Measurements from ENCODE around the gene FYN.

FYN gene

DNA sequence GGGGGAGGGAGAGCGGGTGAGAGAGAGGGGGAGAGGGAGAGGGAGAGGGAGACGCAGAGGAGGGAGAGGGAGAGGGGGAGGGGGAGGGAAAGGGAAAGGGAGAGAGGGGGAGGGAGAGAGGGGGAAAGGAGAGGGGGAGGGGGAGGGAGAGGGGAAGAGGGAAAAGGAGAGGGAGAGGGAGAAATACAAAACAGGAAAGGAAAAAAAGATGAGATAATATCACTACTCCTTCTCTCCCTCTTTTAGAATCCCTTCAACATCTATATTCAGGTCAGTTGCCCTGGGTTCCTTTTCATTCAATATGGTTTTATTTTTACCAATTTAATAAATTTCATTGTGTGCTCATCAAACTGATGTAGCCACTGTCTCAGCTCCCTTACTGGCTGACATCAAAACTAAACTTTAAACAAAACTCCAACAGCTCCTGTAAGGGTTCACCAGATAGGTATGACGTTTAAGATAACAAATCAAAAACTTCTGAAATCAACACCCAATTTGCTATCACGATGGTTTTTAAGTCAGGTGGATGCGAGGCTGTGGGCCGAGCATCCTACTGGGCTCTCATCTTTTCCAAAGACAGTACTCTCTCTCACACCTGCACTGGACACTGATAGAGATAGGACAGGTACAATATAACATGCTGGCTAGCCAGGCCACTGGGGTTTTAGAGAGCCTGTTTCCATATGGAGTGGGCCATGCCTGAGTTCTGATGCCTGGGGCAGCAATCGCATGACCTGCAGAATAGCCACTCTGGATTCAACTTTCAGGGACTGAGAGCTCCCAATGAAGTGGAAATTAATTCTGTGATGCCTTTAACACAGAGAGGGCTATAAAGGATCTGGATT, 99.5 kb downstream of the FYN start:
- Mint-ChIP-seq H3K27me3 (no peaks in the 10 kb centered on the region), H3K27ac (peak overlapping the region; percentile 60), H3K36me3 (peaks cover 42% of the 10 kb centered on the region), H3K9me3 (peaks cover 6% of the 10 kb centered on the region), H3K4me3 (no peak overlapping the region), H3K4me1 (peaks cover 92% of the 10 kb centered on the region)

DNA sequence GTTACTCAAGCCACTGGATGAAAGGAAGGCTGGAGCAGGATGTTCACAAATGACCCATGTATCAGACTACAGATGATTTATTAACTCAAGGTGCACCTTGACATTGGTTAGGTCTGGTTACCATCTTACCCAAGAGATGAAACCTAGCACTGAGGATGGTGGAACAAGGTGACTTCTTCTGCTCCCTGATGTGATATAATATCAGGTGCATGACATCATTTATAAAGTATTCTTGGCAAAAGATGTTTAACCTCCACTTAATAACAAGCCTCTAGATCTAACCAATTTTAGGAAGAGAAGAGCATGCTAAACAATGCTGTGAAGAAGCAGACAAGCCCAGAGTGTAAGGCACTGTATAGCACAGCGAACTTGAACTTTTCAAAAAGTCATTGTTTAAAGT, 100.9 kb downstream of the FYN start:
- Mint-ChIP-seq H3K27me3 (no peaks in the 10 kb centered on the region), H3K4me1 (peaks cover 92% of the 10 kb centered on the region), H3K4me3 (peak overlapping the region; percentile 19), H3K36me3 (peaks cover 39% of the 10 kb centered on the region), H3K27ac (peak overlapping the region; percentile 100), H3K9me3 (peaks cover 6% of the 10 kb centered on the region)

DNA sequence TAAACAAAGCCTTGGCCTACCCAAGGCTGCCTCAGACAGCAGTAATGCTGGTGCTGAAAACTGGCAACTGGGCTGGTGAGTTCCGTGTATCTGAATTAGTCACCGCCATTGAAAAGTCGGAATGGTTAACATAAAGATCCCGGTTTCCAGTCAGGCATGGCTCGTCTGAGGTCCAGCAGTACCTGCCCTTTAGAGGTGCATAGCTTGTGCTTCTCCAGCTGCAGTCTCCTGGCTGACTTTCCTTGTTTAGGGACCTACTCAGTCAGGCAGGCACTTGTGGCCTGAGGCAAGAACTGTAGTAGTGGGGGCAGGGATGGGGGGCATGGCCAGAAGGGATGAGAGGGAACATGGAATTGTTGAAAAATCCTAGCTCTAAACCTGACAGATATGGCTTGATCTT, 101.6 kb downstream of the FYN start:
- H3K9me3 Mint-ChIP-seq: peaks cover 6% of the 10 kb centered on the region
- peak overlapping the region; percentile 100 for H3K27ac Mint-ChIP-seq
- H3K27me3 Mint-ChIP-seq: no peaks in the 10 kb centered on the region

DNA sequence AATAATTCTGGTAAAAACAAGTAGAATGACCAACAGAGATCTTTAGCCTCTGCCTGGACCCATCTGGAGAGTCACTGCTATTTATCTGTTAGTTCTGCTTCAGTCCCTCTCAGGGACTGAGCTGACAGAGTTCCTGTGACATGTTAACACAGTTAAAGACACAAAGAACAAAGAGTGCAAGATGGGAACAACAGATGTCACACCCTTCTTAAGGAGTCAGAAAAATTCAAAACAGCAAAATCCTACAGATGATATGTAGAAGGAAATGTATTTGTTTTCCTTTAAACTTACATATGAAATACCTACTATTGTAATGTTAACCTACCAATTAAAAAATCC, 102.2 kb downstream of the FYN start:
- no peak overlapping the region for H3K4me3 Mint-ChIP-seq
- H3K36me3 Mint-ChIP-seq: peaks cover 44% of the 10 kb centered on the region
- peak overlapping the region; percentile 100 for H3K27ac Mint-ChIP-seq
- no peaks in the 10 kb centered on the region for H3K27me3 Mint-ChIP-seq
- peaks cover 6% of the 10 kb centered on the region for H3K9me3 Mint-ChIP-seq
- peaks cover 92% of the 10 kb centered on the region for H3K4me1 Mint-ChIP-seq

More for the DNA sequence above, 101.6 kb downstream of the FYN start:
- Mint-ChIP-seq H3K4me1 (peaks cover 92% of the 10 kb centered on the region), H3K36me3 (peaks cover 39% of the 10 kb centered on the region), H3K4me3 (peak overlapping the region; percentile 19)

DNA sequence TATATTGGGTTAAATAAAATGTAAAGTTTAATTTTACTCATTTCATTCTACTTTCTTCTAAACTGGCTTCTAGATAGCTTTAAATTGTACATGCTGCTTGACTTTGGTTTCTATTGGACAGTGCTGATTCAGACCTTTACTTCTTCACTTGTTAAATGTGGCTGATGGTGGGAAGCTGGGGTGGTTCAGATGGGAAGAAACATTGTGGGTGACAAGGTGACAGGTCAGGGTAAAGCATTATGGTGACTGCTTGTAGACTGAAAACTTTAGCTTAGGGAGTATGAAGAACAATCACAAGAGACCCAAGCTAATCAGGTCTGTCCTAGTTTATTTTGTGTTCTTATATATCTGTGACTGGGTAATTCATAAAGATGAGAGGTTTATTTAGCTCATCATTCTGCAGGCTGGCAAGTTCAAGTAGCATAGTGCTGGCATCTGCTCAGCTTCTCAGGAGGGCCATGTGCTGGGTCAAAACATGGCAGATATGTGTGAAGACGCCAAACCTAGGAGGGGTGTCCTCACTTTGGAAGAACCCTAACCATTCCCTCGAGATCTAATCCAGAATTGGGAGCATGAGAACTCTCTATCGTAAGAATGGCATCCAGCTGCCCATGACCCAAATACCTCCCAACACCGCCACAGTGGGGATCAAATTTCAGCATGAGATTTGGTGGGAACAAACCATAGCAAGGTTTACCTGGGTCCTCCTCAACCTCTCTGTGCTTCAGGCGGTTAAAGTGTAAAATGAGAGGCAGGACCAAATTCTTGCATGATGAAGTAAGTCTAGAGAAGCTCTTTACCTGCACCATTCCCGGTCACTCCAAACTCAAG, 102.8 kb downstream of the FYN start:
- Mint-ChIP-seq H3K27ac (peak overlapping the region; percentile 100), H3K36me3 (peaks cover 47% of the 10 kb centered on the region), H3K27me3 (no peaks in the 10 kb centered on the region), H3K4me1 (peaks cover 92% of the 10 kb centered on the region), H3K4me3 (peak overlapping the region; percentile 11), H3K9me3 (peaks cover 6% of the 10 kb centered on the region)

DNA sequence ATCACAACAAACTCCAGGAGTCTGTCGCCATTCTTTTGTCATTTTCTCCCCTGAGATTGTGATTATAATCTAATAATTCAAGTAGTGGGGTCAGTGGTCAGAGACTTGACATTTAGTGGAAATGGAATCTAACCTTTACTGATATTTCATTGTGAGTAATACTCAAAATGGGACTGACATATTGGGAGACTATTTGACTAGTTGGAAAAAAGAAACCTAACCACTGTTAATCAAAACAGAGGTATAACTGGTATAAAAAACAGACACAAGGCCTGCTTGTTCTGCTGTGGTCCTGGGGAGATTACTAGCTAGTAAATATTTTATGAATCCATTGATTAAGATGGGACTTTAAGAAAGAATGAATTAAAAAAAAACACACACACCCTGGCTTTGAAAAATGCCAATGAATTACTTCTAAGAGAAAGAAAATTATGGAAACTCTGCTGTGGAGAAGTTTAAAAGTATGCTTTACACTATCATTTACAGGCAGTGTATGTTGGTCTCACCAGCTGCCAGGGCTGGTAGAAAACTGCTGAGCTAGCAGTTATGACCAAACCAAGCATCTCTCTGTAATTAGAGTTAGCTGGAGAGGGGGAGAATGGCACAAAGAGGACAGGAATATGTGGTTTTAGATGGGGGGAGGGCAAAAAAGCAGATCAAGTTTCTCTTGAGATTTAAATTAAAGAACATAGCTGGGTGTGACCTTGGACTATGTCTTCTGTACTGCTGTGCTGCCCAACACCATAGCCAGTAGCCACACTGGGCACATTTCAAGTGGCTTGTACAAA, 103.7 kb downstream of the FYN start:
- Mint-ChIP-seq H3K4me3 (peak overlapping the region; percentile 27), H3K4me1 (peaks cover 92% of the 10 kb centered on the region), H3K27ac (peak overlapping the region; percentile 100), H3K9me3 (peaks cover 6% of the 10 kb centered on the region), H3K27me3 (no peaks in the 10 kb centered on the region), H3K36me3 (peaks cover 53% of the 10 kb centered on the region)

DNA sequence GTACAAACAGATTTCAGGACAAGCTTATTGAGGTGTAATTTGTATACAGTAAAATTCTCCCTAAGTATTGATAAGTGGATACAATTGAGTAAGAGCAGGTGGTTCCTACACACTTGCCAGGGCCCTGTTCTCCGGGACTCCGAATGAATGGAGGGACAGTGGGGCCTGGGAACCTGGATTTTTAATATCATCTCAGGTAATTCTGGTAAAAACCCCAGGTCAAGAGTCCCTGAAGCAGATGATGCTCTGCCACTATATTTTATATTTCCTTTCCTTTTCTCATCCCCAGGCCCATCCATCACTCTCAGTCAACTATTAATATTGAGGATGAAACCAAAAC, 104.9 kb downstream of the FYN start:
- Mint-ChIP-seq H3K27ac (peak overlapping the region; percentile 100), H3K27me3 (no peaks in the 10 kb centered on the region), H3K4me3 (peak overlapping the region; percentile 71), H3K4me1 (peaks cover 93% of the 10 kb centered on the region), H3K36me3 (peaks cover 55% of the 10 kb centered on the region), H3K9me3 (peaks cover 6% of the 10 kb centered on the region)

DNA sequence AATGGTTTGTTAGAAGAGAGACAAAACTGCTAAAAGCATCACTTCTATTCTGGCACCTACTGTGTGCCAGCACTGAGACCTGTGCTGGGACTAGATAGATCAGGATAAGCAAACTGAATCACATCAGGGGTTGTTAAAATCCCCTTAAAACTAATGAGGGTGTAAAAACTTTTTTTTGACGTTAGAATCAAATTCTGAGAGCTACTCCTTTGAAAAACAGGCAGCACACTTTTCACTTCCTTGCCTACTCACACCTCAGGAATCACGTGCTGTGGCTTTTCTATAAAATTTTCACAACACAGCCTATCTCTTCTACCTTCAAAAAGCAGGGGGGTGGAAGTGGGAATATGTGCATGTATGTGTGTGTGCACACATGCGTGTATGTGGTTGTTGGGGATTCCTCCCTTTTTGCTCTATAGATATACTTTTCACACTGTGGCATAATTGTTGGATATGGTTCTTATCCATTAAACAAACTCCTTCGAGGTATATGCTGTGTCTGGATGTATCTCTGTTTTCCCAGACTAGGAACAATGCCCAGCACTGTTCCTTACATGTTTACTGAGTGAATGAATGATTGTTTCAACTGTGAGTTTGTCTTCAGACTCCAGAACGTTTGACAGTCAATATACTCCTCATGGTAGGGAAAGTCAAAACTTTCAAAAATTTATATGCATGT, 105.4 kb downstream of the FYN start:
- H3K4me1 Mint-ChIP-seq: peaks cover 98% of the 10 kb centered on the region
- H3K4me3 Mint-ChIP-seq: peak overlapping the region; percentile 71
- H3K27me3 Mint-ChIP-seq: no peaks in the 10 kb centered on the region
- H3K9me3 Mint-ChIP-seq: peaks cover 6% of the 10 kb centered on the region
- H3K27ac Mint-ChIP-seq: peak overlapping the region; percentile 100
- peaks cover 57% of the 10 kb centered on the region for H3K36me3 Mint-ChIP-seq

DNA sequence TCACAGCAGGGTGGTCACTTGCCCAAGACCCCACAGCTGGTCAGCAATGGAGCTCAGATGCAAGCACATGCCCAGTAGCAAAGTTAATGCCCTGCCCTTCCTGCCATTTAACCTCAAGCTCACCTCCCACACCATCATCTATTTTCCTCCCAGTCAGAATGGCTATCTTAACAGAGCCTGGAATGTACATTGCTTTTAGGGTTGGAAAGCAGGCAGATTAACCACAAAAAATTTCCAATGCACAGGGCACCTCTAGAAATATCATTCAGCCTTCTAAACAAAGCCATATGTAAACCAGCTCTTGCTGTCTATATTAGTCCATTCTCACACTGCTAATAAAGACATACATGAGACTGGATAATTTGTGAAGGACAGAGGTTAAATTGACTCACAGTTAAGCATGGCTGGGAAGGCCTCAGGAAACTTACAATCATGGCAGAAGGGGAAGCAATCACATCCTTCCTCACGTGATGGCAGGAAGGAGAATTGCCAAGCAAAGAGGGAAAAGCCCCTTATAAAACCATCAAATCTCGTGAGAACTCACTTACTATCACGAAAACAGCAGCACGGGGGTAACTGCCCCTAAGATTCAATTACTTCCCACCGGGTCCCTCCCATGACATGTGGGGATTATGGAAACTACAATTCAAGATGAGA, 106.9 kb downstream of the FYN start:
- H3K9me3 Mint-ChIP-seq: peaks cover 6% of the 10 kb centered on the region
- peaks cover 100% of the 10 kb centered on the region for H3K4me1 Mint-ChIP-seq
- peaks cover 53% of the 10 kb centered on the region for H3K36me3 Mint-ChIP-seq
- peak overlapping the region; percentile 71 for H3K4me3 Mint-ChIP-seq
- H3K27ac Mint-ChIP-seq: peak overlapping the region; percentile 100
- H3K27me3 Mint-ChIP-seq: no peaks in the 10 kb centered on the region

DNA sequence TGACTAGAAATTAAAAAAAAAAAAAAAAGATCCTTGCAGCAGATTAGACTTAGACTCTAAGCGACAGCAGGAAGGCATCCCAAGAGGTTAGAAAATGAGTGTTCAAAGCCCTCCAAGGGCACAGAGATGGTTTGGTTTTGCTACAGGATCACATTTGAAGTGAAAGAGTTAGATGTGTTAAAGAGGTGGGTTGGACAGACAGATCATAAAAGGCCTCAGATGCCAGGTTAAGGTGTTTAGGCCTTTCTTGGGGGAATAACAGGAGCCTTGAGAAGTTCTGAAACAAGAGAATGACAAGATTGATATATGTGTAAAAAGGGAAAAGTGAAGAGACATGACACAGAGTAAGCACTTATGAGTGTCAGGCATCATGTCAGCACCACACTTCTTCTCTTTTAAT, 107.5 kb downstream of the FYN start:
- Mint-ChIP-seq H3K27ac (peak overlapping the region; percentile 100), H3K4me1 (peaks cover 100% of the 10 kb centered on the region), H3K36me3 (peaks cover 51% of the 10 kb centered on the region), H3K27me3 (no peaks in the 10 kb centered on the region), H3K9me3 (peaks cover 6% of the 10 kb centered on the region), H3K4me3 (peak overlapping the region; percentile 71)

DNA sequence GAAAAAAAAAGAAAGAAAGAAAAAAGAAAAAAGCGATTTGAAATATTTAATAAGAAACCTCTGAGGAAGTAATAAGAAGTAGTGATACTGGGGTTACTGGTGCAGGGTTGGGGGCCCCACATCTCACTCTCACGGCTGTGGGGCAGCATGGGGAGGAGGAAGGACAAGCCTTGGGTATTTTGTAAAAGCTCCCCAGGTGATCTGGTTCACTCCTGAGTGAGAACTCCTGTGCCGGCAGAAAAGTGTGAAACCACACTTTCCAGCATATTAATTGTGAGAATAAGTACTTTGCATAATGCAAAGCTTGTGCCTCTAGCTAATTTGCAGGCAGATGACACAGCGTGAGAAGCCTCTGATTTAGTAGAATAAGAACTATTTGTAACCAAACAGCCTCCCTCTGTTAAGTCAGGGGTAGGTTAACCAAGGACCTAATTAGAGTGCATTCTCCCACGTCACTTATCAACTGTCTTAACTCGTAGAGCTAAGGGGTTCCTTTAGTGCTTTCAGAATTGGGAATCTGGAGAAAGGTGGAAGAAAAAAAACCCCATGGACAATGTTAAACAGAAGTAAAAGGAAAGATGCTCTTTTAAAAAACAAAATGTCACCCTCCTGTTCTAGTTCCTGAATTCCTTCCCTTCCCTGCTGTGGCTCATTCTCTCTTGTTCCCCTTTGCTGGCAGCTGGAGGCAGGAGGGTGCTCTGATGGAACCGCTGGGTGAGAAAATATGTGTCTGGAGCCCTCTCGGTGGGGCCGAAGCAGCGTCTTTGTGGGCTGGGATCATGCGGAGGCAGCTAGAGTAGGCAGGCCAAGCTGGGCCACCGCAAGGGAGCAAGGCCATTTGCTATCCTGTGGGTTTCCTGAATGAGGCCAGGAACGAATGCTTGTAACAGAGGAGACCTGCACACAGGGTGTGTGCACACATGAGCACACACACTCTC, 108.7 kb downstream of the FYN start:
- Mint-ChIP-seq H3K4me3 (peak overlapping the region; percentile 86), H3K4me1 (peaks cover 100% of the 10 kb centered on the region), H3K27me3 (no peaks in the 10 kb centered on the region), H3K9me3 (peaks cover 4% of the 10 kb centered on the region), H3K27ac (peak overlapping the region; percentile 100), H3K36me3 (peaks cover 51% of the 10 kb centered on the region)

DNA sequence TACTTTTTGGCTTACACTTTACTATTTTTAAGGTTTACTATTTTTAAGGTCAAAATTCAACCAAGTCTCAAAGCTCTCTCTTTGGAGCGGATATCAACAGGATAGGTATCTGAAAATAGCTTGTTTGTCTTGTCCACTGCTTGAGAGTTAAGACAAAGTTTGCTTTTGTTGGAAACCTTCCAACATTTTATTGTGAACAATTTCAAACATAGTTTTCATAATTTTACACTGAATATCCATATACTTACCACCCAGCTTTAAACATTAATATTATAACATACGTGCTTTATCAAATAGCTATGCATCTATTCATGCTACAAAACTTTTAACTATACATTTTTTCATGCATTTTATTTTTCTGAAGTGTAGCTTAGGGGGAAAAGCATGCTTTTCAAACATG, 109.9 kb downstream of the FYN start:
- H3K27ac Mint-ChIP-seq: peak overlapping the region; percentile 100
- H3K4me1 Mint-ChIP-seq: peaks cover 99% of the 10 kb centered on the region
- no peaks in the 10 kb centered on the region for H3K27me3 Mint-ChIP-seq
- H3K9me3 Mint-ChIP-seq: no peaks in the 10 kb centered on the region
- H3K36me3 Mint-ChIP-seq: peaks cover 53% of the 10 kb centered on the region
- H3K4me3 Mint-ChIP-seq: peak overlapping the region; percentile 70

DNA sequence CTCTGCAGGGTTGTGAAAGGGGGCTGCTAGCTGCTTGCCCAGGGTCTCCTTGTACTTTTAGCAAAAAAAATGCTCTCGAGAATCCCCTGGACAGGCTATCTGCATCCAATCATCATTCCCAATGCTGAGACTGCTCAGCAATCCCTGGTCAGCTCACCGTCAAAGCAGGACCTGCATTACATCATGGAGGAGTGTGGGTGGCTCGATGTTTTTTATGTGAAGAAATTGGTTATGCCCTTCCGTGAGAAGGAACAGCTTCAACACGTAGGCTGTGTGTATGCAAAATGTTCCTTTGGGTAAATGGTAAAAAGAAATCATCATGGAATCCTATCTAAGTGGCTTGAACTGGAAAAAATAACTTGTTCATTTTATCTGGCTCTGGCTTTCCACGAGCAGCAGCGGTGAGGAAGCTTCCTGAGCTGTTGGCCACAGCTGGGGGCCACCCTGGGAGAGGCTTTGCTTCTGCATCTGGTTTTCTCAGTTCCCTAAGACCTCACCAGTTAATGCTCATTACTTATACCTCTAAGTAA, 111.4 kb downstream of the FYN start:
- Mint-ChIP-seq H3K4me3 (peak overlapping the region; percentile 90), H3K27me3 (no peaks in the 10 kb centered on the region), H3K4me1 (peaks cover 98% of the 10 kb centered on the region), H3K36me3 (peaks cover 61% of the 10 kb centered on the region), H3K27ac (peak overlapping the region; percentile 100), H3K9me3 (no peaks in the 10 kb centered on the region)

DNA sequence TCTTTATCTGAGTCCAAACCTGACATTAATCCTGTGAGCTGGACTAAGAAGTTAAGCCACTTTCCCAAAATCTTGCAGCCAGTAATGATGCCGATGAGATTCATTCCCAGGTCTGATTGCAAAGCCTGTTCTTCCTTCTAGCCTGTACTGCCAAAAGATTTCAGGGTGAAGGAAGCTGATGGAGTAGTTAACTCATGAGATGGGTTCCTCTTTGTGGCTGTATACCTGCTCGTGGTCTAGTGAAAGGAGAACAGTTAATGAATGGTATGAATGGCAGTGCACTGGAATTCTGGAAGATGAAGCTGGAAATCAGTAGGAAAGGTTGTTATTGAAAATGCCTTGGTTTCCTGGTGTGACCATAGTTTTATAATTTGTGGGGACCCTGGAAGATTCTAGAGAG, 112.0 kb downstream of the FYN start:
- Mint-ChIP-seq H3K27ac (peak overlapping the region; percentile 100), H3K9me3 (no peaks in the 10 kb centered on the region), H3K4me1 (peaks cover 94% of the 10 kb centered on the region), H3K4me3 (peak overlapping the region; percentile 90), H3K36me3 (peaks cover 58% of the 10 kb centered on the region), H3K27me3 (no peaks in the 10 kb centered on the region)
